Keratinocyte (primary cell): Measurements from ENCODE around the gene BHLHE40.

Source experiments
- CTCF ChIP-seq, 3 experiments: IDR thresholded peaks in 1 of 3; conservative IDR thresholded peaks in 1 of 3; optimal IDR thresholded peaks in 1 of 3; 2 replicates in 2 of 3; 3 replicates in 1 of 3; pipeline versions ENCODE3 to v1.5.1; 2011; ENCODE audit warnings: low read length in 3 of 3, mild to moderate bottlenecking in 3 of 3, moderate library complexity in 2 of 3, control low read depth in 1 of 3, inconsistent platforms in 1 of 3; ENCODE audit not compliant: insufficient read depth in 2 of 3; ENCODE audit errors: extremely low read depth in 1 of 3
- EZH2 ChIP-seq: IDR thresholded peaks from one replicate; pipeline ENCODE4 v1.6.1; 2012; ENCODE audit warnings: inconsistent platforms, mild to moderate bottlenecking, low read length, moderate library complexity

GRCh38 chr3:4934050-4934449, 45.2 kb upstream of the BHLHE40 start:
- TF ChIP-seq EZH2: no peak
- no peak for TF ChIP-seq CTCF (optimal IDR thresholded peaks at IDR 0.05 in 1 of 3, IDR thresholded peaks at IDR 0.05 in 1 of 3, conservative IDR thresholded peaks at IDR 0.05 in 1 of 3; ENCODE audit: extremely low read depth in 1 of 3, insufficient read depth in 2 of 3, low read length in 3 of 3)
